H9 (cell line): ENCODE data around the gene PPARA. TPM values are rescaled to one million over a fixed set of nuclear protein-coding genes. Genes with fewer than 3 reads are reported as not detected.

Source experiments
- DNase-seq: peaks from one replicate; pipeline ENCODE4 v3.0.0-alpha.2; 2017
- H2AFZ ChIP-seq: one replicate; pipeline ENCODE4 v1.6.1; 2013; ENCODE audit warnings: mild to moderate bottlenecking, low read length, control low read depth, moderate library complexity
- H2AK5ac ChIP-seq: 2 replicates; pipeline ENCODE4 v1.6.1; 2013; ENCODE audit warnings: low read length, control low read depth, mixed read lengths; ENCODE audit not compliant: insufficient read length
- H2BK120ac ChIP-seq: one replicate; pipeline ENCODE4 v1.6.1; 2013; ENCODE audit warnings: low read depth, mild to moderate bottlenecking, low read length, control low read depth, inconsistent platforms; ENCODE audit not compliant: poor library complexity, severe bottlenecking
- H2BK12ac ChIP-seq: 2 replicates; pipeline ENCODE4 v1.6.1; 2013; ENCODE audit warnings: low read length, control low read depth, mixed read lengths, low read depth; ENCODE audit not compliant: insufficient read length
- H2BK15ac ChIP-seq: 2 replicates; pipeline ENCODE4 v1.6.1; 2013; ENCODE audit warnings: low read depth, low read length, control low read depth
- H2BK20ac ChIP-seq: one replicate; pipeline ENCODE4 v1.6.1; 2013; ENCODE audit warnings: low read depth, mild to moderate bottlenecking, low read length, control low read depth, inconsistent platforms; ENCODE audit not compliant: poor library complexity, severe bottlenecking
- H2BK5ac ChIP-seq: 2 replicates; pipeline ENCODE4 v1.6.1; 2013; ENCODE audit warnings: low read length, control low read depth, mixed read lengths; ENCODE audit not compliant: insufficient read length
- H3K14ac ChIP-seq: 2 replicates; pipeline ENCODE4 v1.6.1; 2013; ENCODE audit warnings: low read length, control low read depth; ENCODE audit not compliant: insufficient read depth
- H3K18ac ChIP-seq: 2 replicates; pipeline ENCODE4 v1.6.1; 2013; ENCODE audit warnings: low read depth, mild to moderate bottlenecking, mixed read lengths, low read length, control low read depth; ENCODE audit not compliant: insufficient read length
- H3K23ac ChIP-seq: 2 replicates; pipeline ENCODE4 v1.6.1; 2013; ENCODE audit warnings: low read length, control low read depth, mixed read lengths, low read depth; ENCODE audit not compliant: insufficient read length
- H3K23me2 ChIP-seq: 2 replicates; pipeline ENCODE4 v1.6.1; 2013; ENCODE audit warnings: low read depth, mild to moderate bottlenecking, mixed read lengths, low read length, control low read depth; ENCODE audit not compliant: insufficient read length, poor library complexity, severe bottlenecking
- H3K27ac ChIP-seq: 2 replicates; pipeline ENCODE4 v1.5.1; 2013; ENCODE audit warnings: low read length, control low read depth, mixed read lengths, low read depth; ENCODE audit not compliant: insufficient read length
- H3K27me3 ChIP-seq: 2 replicates; pipeline ENCODE4 v1.6.1; 2013; ENCODE audit warnings: low read length, control low read depth, inconsistent platforms; ENCODE audit not compliant: insufficient read depth
- H3K4ac ChIP-seq: 2 replicates; pipeline ENCODE4 v1.6.1; 2013; ENCODE audit warnings: low read depth, mild to moderate bottlenecking, control low read depth, inconsistent platforms, low read length, moderate library complexity
- H3K4me1 ChIP-seq: 2 replicates; pipeline ENCODE4 v1.6.1; 2013; ENCODE audit warnings: low read length, control low read depth, inconsistent platforms; ENCODE audit not compliant: insufficient read depth
- H3K4me2 ChIP-seq: 2 replicates; pipeline ENCODE4 v1.6.1; 2013; ENCODE audit warnings: low read length, control low read depth, mixed read lengths; ENCODE audit not compliant: insufficient read length, insufficient read depth
- H3K56ac ChIP-seq: 2 replicates; pipeline ENCODE4 v1.6.1; 2013; ENCODE audit warnings: low read depth, mild to moderate bottlenecking, mixed read lengths, low read length, control low read depth; ENCODE audit not compliant: insufficient read length
- H3K79me1 ChIP-seq: 2 replicates; pipeline ENCODE4 v1.6.1; 2013; ENCODE audit warnings: low read depth, mild to moderate bottlenecking, moderate library complexity, low read length, control low read depth, inconsistent platforms; ENCODE audit not compliant: insufficient read depth, poor library complexity, severe bottlenecking
- H3K79me2 ChIP-seq: 2 replicates; pipeline ENCODE4 v1.6.1; 2013; ENCODE audit warnings: low read length, control low read depth, inconsistent platforms; ENCODE audit not compliant: insufficient read depth
- H3K9ac ChIP-seq: 2 replicates; pipeline ENCODE4 v1.6.1; 2013; ENCODE audit warnings: low read length, control low read depth, mixed read lengths; ENCODE audit not compliant: insufficient read length; ENCODE audit errors: extremely low read depth
- H3K9me3 ChIP-seq: one replicate; pipeline ENCODE4 v1.6.1; 2013; ENCODE audit warnings: low read depth, low read length, inconsistent platforms; ENCODE audit not compliant: control insufficient read depth
- H3T11ph ChIP-seq: one replicate; pipeline ENCODE4 v1.6.1; 2013; ENCODE audit warnings: mild to moderate bottlenecking, low read length, control low read depth, inconsistent platforms
- H4K20me1 ChIP-seq: one replicate; pipeline ENCODE4 v1.6.1; 2013; ENCODE audit not compliant: control insufficient read depth, insufficient read length, insufficient read depth
- H4K5ac ChIP-seq: 2 replicates; pipeline ENCODE4 v1.6.1; 2013; ENCODE audit warnings: low read depth, mild to moderate bottlenecking, mixed read lengths, low read length, control low read depth; ENCODE audit not compliant: insufficient read length
- H4K8ac ChIP-seq: replicated peaks from 2 replicates; pipeline ENCODE4 v1.6.1; 2013; ENCODE audit warnings: low read length, control low read depth, mixed read lengths, low read depth; ENCODE audit not compliant: insufficient read length
- H4K91ac ChIP-seq: 2 replicates; pipeline ENCODE4 v1.6.1; 2013; ENCODE audit warnings: low read depth, mild to moderate bottlenecking, moderate library complexity, mixed read lengths, low read length, control low read depth; ENCODE audit not compliant: insufficient read length
- H3K27ac Mint-ChIP-seq, 3 experiments: 2 replicates in 2 of 3; 3 replicates in 1 of 3; pipeline ENCODE4 v1.8.0; 2020 to 2021; ENCODE audit warnings: mixed read lengths in 3 of 3, mild to moderate bottlenecking in 1 of 3, moderate library complexity in 1 of 3
- H3K27me3 Mint-ChIP-seq: 2 replicates; pipeline ENCODE4 v1.8.0; 2021; ENCODE audit warnings: low read depth, mild to moderate bottlenecking, moderate library complexity, mixed read lengths
- H3K36me3 Mint-ChIP-seq, 3 experiments: 2 replicates in 2 of 3; 3 replicates in 1 of 3; pipeline ENCODE4 v1.8.0; 2020 to 2021; ENCODE audit warnings: low read depth in 3 of 3, mixed read lengths in 3 of 3; ENCODE audit not compliant: insufficient read depth in 1 of 3
- H3K4me1 Mint-ChIP-seq, 2 experiments: 2 replicates each; pipeline ENCODE4 v1.8.0; 2020; ENCODE audit warnings: mixed read lengths in 2 of 2
- H3K4me3 Mint-ChIP-seq, 2 experiments: 2 replicates in 1 of 2; 3 replicates in 1 of 2; pipeline ENCODE4 v1.8.0; 2020 to 2021; ENCODE audit warnings: mild to moderate bottlenecking in 2 of 2, mixed read lengths in 2 of 2, moderate library complexity in 1 of 2
- H3K9me3 Mint-ChIP-seq, 2 experiments: 2 replicates in 1 of 2; 3 replicates in 1 of 2; pipeline ENCODE4 v1.8.0; 2020; ENCODE audit warnings: mild to moderate bottlenecking in 2 of 2, mixed read lengths in 2 of 2, moderate library complexity in 1 of 2
- WGBS: extraction: QIAGEN DNeasy Blood & Tissue Kit; methylation state at CpG from one replicate; pipeline ENCODE4 v1.1.7; 2013; ENCODE audit warnings: missing lambda C conversion rate, low lambda C conversion rate, mixed read lengths; ENCODE audit not compliant: insufficient read length; ENCODE audit errors: extremely low coverage; 5-methylcytosine and 5-hydroxymethylcytosine counted together
- total RNA-seq: library from RNA; stranded (reverse); gene quantifications from 2 replicates; pipeline ENCODE4 v1.2.1, GENCODE V29; 2021
- TF ChIP-seq, protein P1 (sequence below): fragments of 200-600 bp; sonication (generic); conservative IDR thresholded peaks from 3 replicates; pipeline ENCODE4 v1.8.0; 2021; ENCODE audit warnings: antibody characterized with exemption, mild to moderate bottlenecking

Gene PPARA
- total RNA-seq, 1 experiment from 2014 or later: 7.3 TPM

DNA sequence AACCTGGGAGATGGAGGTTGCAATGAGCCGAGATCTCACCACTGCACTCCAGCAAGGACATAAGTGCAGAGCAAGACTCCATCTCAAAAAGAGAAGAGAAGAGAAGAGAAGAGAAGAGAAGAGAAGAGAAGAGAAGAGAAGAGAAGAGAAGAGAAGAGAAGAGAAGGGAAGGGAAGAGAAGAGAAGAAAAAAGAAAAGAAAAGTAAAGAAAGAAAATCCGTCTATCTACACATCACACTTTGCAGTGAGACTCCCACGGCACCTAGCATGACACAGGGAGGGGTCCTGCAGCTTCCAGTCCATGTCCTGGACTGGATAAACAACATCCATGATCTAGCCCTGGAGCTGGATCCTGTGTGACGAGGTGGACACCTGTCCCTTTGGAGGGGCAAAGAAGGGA, 4.0 kb upstream of the PPARA start:
- Histone ChIP-seq H3K23me2 (peaks cover 7% of the 10 kb centered on the region), H3K27ac (no peak overlapping the region), H4K20me1 (no peaks in the 10 kb centered on the region), H3K4me1 (no peaks in the 10 kb centered on the region), H3K14ac (no peak overlapping the region), H2BK5ac (no peak overlapping the region), H3K79me2 (no peaks in the 10 kb centered on the region), H4K5ac (no peak overlapping the region), H2BK120ac (no peak overlapping the region), H3K9me3 (no peaks in the 10 kb centered on the region), H3K9ac (no peak overlapping the region), H3K4ac (no peak overlapping the region), H3K23ac (no peak overlapping the region), H3K79me1 (no peaks in the 10 kb centered on the region), H2BK15ac (no peak overlapping the region), H2AK5ac (no peak overlapping the region), H4K8ac (no peak overlapping the region), H3K27me3 (peaks cover 12% of the 10 kb centered on the region; the same call in 1 of the 2 replicates), H3K56ac (no peak overlapping the region), H2BK12ac (no peak overlapping the region), H3K18ac (no peak overlapping the region), H2BK20ac (no peak overlapping the region), H4K91ac (no peak overlapping the region), H3T11ph (no peak overlapping the region), H2AFZ (no peak overlapping the region), H3K4me2 (no peak overlapping the region)
- Mint-ChIP-seq H3K4me1 (peaks cover 6 to 7% of the 10 kb centered on the region in 2 experiments), H3K27ac (no peak overlapping the region), H3K27me3 (peaks cover 58% of the 10 kb centered on the region), H3K4me3 (no peak overlapping the region; a peak in 1 of 5 replicates), H3K36me3 (no peaks in the 10 kb centered on the region), H3K9me3 (no peaks in the 10 kb centered on the region; a peak in 1 of 5 replicates)
- no CpG with 5 or more reads among the region's 4 CpGs for WGBS
- TF ChIP-seq, protein P1, sequence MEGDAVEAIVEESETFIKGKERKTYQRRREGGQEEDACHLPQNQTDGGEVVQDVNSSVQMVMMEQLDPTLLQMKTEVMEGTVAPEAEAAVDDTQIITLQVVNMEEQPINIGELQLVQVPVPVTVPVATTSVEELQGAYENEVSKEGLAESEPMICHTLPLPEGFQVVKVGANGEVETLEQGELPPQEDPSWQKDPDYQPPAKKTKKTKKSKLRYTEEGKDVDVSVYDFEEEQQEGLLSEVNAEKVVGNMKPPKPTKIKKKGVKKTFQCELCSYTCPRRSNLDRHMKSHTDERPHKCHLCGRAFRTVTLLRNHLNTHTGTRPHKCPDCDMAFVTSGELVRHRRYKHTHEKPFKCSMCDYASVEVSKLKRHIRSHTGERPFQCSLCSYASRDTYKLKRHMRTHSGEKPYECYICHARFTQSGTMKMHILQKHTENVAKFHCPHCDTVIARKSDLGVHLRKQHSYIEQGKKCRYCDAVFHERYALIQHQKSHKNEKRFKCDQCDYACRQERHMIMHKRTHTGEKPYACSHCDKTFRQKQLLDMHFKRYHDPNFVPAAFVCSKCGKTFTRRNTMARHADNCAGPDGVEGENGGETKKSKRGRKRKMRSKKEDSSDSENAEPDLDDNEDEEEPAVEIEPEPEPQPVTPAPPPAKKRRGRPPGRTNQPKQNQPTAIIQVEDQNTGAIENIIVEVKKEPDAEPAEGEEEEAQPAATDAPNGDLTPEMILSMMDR: no peak
- DNase-seq: no peak
